Ramos (cell line): ENCODE measurements around the gene CHMP2A.
"Not testable (repeated sequence)": the region's sequence is repeated elsewhere in the genome, so short reads cannot be mapped to it uniquely, and the experiment has no call there.

Experiments
- in situ Hi-C: fragments of 300-500 bp; cut with MboI; formaldehyde crosslinking; loops from one replicate; pipeline ENCODE4 v1.14.3; 2022; ENCODE audit warnings: low sequenced_read_pairs; ENCODE audit not compliant: unreplicated experiment

CHMP2A gene

GRCh38 chr19:58542641-58543372 is 12.1 kb downstream of the CHMP2A start:
- in situ Hi-C loops, result not testable (repeated sequence)

GRCh38 chr19:58539169-58539559 is 15.7 kb downstream of the CHMP2A start:
- in situ Hi-C loops, result not testable (repeated sequence)

DNA sequence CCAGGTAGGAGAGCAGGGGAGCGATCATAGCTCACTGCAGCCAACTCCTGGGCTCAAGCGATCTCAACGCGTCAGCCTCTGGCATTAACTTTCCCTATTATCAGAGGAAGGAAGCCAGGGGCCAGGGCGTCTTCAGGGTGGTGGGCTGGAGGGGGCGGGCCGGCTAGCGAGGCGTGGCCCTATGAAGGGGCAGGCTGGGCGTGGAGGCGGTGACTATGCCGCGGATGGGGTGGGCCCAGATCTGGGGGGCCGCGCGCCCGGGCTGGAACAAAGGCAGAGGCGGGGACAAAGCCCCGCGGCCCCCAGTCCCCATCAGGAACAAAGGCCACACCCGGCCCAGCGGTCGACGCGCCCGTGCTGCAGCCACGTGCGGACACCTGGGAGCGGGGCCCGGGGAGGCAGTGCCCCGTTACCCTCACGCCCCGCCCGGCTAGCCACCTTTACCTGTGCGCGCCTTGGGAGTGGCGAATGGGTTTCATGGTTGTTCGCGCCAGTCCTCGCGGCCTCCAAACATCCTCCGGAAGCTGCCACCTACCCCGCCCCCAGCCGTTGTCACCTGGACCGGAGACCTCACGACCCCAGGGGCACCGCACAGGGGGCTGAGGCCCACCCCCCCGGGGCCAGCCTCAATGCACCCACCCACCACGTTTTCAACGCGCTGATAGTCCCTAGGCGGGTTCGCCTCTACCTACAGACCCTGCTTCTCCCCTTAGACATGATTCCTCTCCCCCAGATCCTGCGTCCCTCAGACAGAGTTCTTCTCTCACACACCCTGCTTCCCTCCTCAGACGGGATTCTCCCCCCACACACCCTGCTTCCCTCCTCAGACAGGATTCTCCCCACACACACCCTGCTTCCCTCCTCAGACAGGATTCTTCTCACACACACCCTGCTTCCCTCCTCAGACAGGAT is 16.4 kb downstream of the CHMP2A start:
- in situ Hi-C loops, result no loop called here

GRCh38 chr19:58536852-58537798 is 17.8 kb downstream of the CHMP2A start:
- in situ Hi-C loops, result no loop called here

GRCh38 chr19:58535857-58536256 is 19.0 kb downstream of the CHMP2A start:
- in situ Hi-C loops, result no loop called here

GRCh38 chr19:58531034-58531840 is 23.7 kb downstream of the CHMP2A start:
- in situ Hi-C loops, result no loop called here

- in situ Hi-C loops, result no loop called here
Observed at GRCh38 chr19:58529405-58529804, 25.5 kb downstream of the CHMP2A start.

DNA sequence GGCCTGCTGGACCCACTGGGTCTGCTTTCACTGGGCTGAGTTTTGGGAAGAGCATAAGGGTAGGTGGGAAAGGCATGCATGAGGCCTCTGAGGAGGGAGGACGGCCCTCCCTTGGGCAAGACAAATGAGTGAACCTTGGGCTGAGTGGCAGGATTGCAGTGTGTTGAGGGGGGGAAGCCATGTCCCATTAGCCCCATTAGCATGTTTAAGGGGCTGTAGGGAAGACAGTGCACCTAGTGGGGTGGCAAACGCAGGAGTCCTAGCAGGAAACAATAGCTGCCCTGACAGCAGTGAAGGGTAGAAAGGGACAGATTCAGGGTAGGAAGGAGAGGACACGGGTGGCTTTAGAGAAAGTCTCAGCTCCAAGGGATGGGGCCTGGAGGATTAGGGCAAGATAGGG is 32.2 kb downstream of the CHMP2A start:
- in situ Hi-C loops, result no loop called here

DNA sequence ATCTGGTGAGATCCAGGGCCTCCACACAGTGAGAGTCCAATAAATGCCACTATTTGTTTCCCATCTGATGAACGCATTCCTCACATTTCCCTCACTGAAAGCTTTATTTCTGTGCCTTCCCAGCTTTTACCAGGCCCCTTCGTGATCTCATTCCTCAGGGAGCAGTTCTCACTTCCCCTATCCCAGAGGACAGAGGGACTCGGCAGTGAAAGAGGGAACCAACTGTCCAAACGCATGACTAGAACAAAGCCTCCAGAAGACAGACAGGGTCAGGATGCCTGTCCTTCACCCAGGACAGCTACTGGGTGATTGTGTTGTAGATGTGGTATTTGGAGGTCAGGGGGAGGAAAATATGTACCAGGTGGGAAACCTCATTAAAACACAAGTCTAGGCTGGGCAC is 33.3 kb downstream of the CHMP2A start:
- in situ Hi-C loops, result no loop called here

- in situ Hi-C loops, result no loop called here
Observed at GRCh38 chr19:58520257-58520599, 34.7 kb downstream of the CHMP2A start.

DNA sequence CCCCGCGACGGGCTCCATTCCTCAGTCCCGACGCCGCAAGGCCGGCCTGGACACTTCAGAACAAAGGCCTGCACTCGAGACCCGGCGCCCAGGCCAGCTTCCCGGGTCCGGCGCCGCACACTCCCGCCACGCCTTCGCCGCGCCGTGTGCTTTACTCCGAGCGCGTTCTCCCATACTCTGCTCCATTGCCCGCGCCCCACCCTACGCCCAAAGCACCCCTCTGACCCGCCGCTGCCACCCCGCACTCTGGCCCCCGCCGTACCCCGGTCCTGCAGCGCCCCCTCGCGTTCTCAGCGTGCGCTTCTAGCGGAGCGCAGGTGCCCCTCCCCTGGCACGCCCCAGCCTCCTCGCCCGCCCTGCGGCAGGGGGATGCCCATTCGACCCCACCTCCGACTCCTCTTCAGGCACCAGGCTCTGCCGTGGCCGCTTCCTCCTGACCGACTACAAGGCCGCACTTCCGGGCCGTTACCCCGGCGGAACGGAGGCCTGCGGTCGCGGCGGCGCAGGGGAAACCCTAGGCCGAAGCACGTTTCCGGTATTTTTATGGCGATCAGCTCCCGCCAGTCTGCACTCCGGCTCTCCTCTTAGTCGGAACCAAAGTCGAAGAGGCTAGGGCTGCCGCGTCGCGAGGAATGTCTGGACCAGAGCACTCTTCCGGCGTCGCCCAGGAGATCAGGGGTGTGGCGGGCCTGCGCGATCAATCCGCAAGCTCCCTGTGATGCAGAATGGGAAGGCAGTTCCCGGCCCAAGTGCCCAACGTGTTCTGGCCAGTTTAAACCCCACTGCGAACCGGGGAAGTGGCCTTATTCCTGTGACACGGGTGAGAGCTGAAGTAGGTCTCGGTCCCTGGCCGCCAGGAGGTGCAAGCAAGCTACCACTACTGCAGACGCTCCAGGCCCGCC is 35.3 kb downstream of the CHMP2A start, which contains the start of gene ZBTB45:
TSS of gene ZBTB45 (minus strand) at position 456 of the 902 bp plus-strand sequence. CDS start 2,137 bp downstream, outside the sequence.
- in situ Hi-C loops, result no loop called here

GRCh38 chr19:58519087-58519354 is 35.9 kb downstream of the CHMP2A start:
- in situ Hi-C loops, result no loop called here

DNA sequence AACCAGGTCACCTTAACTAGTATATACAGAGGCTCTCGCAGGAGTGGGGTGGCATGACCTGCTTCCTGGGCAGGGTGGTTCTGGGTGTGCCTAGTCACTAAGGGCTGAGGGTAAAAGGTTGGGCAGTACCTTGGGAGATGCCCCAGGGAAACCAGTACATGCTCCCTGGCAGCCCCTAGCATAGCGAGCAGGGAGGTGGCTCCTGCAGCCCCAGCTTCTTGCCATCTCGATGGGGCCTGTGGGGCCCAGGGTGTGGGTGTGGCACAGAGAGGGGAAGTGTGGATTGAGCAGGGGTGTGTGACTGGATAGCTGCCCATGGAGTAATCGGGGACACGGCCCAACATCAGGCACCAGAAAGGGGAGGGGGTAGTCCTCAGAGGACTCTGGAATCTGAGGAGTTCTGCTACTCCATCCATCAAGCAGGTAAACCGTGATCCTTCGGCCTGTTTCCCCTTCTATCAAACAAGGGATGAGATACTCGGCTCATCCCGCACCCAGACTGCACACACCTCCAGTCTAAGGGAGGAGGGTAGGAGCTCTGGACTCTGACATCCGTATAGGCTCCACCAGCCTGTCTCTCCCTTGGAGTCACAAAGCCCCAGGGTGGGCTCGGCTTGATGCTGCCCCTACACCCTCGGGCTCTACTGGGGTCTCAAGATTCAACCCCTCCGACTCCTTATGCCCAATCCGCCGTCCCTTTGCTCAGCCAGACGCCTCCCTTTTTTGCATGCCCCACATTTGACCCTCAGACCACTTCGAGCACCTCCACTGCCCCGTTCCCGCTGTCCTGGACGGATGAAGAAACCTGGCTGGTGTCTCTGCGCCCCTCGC is 36.4 kb downstream of the CHMP2A start:
- in situ Hi-C loops, result no loop called here

DNA sequence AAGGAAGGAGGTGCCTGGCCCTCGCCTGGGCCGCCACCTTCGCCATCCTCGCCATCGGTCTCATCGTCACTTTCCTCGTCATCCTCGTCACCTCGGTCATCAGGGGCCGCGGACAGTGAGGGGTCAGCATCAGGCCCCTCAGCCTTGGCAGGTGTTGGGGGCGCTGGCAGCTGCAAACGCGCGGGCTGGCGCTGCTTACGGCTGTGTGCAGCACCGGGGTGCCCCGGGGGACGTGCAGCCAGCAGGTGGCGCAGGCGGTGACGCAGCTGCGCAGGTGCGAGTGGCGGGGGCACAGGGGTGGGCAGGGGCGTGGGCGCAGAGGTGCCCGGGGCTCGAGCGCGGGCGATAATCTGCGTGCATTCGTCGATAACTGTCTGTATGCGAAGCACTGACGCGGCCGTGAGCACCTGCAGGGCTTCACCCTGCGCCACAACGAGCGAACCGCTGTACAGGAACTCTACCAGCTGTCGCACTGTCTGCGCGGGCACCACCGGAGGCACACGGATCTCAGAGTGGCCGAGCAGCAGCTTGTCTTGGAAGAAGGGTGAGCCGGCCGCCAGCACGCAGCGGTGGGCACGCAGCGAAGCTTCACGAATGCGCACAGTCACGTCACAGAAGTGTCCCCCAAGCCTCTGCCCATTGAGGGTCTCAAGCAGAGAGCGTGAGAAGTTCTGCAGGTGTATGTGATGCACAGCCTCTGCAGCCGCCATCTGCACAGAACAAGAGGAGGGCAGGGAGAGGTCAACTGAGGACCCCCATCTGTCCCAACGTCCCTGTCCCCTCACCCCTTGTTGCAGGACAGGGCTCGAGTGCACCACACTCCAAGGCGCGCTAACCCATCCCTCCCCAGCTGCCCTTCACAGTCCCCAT is 37.7 kb downstream of the CHMP2A start:
- in situ Hi-C loops, result no loop called here

DNA sequence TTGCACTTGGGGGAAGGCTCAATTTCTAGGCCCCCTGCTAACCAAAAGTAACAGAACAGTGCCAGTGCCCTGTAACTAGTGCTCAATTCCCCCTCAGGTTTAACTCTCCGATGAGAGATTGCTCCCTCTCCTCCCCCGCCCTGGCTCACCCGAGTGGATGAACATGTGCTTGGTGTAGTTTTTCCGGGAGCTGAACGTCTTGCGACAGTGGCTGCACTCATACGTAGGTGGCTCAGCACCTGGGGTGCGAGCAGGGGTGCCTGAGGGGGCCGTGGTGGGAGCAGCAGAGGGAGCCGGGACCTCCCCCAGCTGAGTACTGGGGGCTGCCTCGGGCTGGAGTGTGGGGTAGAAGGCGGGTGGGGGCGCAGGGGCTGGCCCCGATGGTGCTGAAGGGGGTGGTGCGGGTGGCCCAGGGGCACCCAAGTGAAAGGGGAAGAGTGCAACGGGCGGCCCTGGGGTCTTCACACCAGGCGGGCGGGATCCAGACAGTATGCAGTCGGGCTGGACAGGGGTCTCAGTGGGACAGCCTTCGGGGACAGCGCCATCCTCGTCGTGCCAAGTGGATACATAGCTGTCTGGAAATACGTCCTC is 38.6 kb downstream of the CHMP2A start:
- in situ Hi-C loops, result no loop called here

DNA sequence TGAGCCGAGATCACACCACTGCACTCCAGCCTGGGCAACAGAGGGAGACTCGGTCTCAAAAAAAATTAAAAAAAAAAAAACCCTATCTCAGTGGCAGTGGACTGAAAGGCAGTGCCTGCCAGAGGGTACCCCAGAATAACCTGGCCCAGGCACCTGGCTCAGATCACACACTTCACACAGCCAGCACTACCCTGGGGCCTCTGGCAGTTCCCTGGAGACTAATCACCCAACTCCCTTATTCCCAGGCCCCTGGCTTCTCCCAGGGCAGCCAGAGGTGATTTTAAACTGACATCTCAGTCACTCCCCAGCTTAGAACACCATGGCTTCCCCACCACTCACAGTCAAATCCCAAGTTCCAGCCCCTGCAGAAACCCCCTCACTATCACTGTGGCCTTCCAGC is 39.6 kb downstream of the CHMP2A start:
- in situ Hi-C loops, result no loop called here

GRCh38 chr19:58514564-58515022 is 40.3 kb downstream of the CHMP2A start:
- in situ Hi-C loops, result no loop called here
